T-helper 1 cell (primary cell): ENCODE measurements around the gene NOPCHAP1.

ENCODE experiments used
- DNase-seq, 5 donors: peaks; one replicate each; pipeline ENCODE4 v3.0.0-alpha.2; 2012 to 2020

NOPCHAP1 gene

DNA sequence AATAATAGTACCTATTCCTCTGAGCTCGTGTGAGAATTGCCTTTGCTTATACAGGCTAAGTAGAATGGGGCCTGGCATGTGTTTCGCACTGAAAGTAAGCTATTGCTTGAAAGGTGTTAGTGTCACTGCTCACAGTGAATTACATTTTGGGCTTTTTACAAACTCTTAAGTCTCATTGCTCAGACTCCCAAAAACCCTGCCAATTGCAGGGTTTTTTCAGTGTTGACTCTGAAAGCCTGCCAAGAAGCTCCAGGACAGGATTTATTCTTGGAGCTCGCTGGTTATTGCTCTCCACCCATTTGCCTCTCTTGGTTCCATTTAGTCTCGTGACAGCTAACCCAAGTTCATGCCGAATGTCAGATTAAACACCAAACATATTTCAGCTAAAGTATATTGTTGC lies 39.8 kb downstream of the NOPCHAP1 start:
- no peak for DNase-seq

DNA sequence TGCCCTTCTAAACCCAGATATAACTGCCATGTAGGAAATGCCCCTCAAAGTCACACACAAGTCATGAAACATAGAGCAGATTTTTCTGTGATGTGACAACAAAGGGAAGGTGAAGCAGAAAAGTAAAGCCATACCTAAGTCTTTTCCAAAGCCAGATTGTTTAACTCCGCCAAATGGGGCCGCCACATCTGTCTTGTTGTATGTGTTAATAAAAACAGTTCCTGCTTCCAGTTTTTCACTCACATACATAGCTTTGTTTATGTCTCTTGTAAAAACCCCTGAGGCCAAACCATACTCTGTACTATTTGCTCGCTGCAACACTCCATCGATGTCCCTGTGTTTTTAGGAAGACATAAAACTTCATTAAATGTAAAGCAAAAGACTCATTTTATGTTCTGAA lies 40.3 kb downstream of the NOPCHAP1 start:
- DNase-seq = no peak

DNA sequence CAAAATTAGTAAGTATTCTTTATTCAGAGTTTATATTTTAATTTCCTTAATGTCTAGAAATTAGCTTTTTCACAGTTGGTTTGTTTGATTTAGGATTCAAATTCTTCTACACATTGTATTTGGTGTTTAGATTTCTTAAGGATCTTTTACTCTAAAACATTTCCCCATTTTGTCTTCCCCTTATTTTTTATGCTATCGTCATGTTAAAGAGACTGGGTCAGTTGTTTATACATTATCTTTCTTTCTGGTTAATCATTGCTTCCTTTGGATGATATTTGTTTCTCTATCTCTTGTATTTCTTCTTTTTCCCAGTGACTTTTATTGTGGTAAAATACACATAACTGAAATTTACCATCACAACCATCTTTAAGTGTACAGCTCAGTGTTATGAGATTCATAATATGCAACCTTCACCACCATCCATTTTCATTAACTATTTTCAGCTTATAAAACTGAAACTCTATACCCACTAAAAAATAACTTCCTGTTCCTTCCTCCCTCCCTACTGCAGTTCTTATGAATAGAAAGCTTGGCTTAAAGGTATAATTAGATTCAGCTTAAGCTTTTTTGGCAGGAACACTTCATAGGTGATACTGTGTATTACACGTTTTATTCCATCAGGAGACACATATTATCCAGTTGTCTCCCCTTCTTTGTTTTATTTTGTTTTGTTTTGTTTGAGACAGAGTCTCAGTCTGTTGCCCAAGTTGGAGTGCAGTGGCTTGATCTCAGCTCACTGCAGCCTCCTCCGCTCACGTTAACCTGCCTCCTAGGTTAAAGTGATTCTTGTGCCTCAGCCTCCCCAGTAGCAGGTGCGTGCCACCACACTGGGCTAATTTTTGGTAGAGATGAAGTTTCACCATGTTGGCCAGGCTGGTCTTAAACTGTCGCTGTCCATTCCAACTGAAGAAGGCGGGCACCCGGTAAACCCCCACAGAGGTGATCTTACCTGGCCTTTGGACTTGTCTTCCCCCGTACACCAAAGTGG lies 45.0 kb downstream of the NOPCHAP1 start:
- DNase-seq = peak in 1 of 5 donors; percentile 27

DNA sequence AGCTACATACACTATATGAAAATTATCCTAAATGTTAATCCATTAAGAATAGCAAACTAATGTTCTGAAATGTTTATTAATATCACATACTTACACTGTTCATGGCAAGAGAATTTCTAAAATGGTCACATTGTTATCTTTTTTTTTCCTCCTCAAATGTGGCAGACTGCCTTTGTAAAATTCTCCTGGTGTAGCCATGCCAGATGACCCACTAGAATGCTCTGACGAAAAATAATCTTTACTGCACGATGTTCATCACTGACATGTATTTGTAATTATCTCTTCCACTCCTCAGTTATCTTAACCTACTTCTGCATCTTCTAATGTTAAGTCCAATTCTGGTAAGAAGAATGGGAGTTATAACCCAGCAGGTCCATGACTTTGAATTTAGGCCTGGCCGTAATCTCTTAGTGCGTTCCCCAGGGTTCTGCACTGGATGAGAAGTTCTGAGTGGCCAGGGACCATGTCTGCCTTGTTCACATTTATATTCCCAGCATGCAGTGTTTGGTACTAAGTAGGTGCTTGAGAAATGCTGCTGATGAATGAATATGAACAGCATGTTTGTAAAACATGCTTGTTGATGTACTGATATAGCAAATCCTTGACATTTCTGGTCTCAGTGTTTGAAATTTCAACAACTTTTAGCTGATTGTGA lies 46.7 kb downstream of the NOPCHAP1 start:
- no peak for DNase-seq

DNA sequence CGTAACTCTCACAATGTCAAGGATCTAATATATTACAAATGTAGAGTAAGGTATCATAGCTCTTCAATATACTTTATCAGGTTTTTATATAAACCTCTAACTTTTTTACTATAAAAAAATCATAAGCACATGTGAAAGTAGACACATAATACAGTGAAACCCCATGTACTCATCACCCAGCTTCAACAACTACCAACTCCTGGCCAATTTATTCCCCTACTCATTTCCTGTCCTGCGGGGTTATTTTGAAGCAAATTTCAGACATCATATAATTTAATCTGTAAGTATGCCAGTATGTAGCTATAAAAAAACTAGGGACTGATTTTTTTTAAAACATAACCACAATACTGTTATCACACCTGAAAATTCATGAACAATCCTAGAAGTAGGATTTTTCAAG lies 47.7 kb downstream of the NOPCHAP1 start:
- peak in 1 of 5 donors; percentile 8 for DNase-seq
